NCI-H748 (cell line): ENCODE results near the gene HRAS.
A peak's percentile ranks its signal among the peaks of the same experiment; 100 is the strongest.

Experiments used
- DNase-seq: peaks from one replicate; lab custom pipeline; 2025; ENCODE audit not compliant: unreplicated experiment; lab: John Stamatoyannopoulos, UW

HRAS gene

DNA sequence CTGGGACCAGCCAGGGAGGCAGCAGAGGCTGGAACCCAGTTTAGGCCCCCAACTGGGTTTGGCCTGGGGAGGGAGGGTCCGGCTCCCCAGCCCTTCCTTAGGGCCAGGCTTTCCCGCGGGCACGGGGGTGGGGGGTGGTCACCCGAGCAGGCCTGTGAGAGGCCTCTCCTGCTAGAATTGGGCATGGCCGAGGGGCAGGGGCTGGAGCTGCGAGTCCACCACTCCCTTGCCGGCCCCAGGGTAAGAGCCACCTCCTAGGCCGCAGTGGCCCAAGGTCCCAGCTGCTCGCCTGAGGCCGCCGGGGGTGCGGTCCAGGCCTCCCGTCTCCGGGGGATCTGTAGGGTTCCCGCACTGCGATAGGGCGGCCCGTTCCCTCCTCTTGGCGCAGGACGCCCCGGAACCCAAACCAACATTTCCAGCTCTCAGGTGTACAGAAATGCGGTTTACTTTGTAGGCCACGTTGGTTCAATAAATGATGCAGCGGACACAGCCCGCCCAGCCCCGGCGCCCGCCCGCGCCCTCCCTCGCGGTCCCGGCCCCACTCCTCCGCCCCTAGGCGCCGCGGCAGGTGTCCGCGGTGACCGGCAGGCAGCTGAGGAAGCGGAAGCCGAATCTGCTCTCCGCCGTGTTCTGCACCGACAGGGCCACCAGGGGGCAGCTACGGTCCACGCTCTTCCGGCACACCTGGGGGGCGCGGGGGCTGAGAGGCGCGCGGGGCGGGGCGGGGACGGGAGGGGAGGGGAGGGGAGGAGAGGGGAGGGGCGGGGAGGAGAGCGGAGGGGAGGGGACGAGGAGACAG is 19.3 kb upstream of the HRAS start:
- peak; percentile 88 for DNase-seq

DNA sequence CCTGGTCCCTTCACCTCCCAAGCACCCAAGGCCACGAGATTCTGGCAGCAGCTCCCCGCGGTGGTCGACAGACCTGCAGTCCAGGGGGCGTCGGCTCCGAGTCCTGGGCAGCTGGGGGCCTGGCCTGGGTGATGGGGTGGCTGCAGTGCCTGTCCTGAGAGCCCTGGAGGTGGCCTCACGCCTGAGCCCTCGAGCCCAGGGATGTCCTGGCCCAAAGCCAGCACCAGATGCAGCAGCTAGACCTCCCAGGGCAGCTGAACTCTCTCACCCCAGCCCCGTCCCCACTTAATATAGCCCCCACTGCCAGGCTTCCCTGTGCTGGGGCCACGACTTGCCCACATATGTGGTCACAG is 18.6 kb upstream of the HRAS start:
- no peak for DNase-seq

DNA sequence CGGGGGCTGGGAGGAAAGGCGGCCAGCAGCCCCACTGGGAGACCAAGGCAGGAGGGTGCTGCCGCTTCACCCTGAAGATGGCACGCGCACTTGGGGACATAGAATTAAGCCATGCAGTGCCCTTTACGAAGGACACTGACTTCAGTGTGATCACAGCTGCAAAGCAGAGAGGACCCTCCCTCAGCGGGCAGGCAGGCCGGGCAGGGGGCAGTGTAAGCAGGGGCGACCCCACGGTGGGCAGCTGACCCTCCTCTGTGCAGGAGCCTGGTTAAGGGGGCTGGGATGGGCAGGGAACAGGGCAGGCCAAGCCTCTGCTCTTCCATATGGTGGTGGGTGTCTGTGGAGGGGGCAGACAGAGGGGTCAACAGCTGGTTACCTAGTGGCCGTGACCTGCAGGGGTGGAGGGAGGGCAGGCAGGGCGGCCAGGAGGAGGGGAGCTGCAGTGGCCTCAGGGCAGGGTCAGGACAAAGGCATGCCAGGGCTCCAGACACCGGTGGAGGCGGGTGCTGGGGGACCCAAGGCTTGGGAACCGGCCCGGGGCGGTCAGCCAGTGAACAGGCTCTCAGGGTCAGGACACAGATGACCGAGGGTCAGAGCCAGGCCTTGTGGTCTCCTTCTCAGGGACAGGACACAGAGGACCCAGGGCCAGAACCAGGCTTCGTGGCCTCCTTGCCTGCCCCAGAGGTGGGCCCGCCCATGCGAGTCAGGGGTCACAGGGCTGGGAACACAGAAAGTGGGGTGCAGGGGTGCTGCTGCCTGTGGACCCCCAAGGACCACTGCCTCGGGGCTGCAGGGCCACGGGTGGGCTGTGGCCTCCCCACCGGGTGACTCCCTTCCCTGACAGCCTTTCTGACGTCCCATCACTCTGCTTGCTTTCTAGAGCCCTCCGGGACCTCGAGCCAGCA is 18.0 kb upstream of the HRAS start:
- DNase-seq = no peak

DNA sequence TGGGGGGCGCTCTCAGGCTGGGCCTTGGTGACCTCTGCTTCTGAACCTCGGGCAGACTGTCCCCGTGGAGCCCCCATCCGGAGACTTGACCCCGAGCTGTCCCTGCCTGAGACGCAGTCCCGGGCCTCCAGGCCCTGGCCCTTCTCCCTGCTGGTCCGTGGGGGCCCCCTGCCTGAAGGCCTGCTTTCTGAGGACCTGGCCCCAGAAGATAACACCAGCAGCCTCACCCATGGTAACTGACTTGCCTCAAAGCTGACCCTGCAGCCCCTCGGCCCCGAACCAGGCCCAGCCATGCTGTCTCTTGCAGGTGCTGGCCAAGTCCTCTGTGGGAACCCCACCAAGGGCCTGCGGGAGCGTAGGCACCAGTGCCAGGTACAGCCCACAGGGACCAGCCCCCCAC is 16.2 kb upstream of the HRAS start:
- no peak for DNase-seq

DNA sequence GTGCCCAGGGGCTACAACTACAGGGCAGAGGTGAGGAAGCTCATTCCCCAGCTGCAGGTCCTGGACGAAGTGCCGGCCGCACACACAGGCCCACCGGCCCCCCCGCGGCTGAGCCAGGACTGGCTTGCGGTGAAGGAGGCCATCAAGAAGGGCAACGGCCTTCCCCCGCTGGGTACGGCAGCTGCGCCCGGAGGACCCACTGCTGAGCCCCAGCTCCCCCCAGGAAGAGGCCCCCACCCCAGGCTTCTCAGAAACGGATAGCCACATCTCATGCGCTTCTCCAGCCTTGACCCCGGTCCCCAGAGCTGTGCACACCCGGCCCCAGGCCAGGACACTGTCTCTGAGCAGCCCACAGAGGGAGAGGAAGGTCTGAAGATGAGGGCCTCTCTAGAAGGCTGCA is 15.8 kb upstream of the HRAS start:
- no peak for DNase-seq

DNA sequence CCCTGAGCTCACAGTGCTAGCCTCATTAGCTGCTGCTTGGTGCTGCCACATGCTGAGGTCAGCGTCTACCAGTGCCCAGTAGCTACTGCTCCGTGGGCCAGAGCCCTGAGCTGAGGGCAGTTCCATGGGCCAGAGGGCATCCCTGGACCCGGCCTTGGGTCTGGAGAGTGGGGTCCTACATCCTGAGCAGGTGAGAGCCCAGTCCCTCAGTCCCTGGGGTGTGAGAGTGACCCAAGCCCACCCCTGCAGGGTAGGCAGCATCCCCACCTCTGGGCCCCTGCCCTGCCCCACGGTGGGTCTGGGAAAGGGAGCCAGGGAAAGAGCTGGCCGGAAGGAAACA is 15.3 kb upstream of the HRAS start:
- no peak for DNase-seq

DNA sequence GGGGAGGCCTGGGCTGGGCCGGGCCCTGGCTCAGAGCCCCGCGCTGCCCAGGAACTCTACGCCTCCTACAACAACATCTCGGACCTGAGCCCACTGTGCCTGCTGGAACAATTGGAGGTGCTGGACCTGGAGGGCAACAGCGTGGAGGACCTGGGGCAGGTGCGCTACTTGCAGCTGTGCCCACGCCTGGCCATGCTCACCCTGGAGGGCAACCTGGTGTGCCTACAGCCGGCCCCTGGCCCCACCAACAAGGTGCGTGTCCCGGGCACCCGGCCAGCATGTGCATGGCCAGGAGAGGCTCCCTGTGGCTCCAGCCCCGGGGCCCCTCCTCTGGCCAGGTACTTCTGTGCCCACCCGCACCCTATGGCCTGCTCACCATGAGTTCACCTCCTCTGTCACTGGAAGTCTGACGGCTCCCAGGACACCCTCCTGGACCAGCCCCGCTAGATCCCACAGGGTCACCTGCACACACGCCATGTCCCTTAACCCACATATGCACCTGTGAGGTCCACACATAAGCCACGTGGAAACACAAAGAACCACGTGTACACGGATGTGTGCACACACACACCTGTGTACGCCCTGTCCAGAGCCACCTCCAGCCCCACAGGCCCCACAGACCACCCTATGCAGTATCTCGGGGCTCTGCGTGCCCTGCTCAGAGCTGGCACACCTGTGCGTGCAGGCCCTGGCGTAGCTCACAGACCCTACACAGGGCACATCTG is 14.8 kb upstream of the HRAS start:
- DNase-seq = no peak

DNA sequence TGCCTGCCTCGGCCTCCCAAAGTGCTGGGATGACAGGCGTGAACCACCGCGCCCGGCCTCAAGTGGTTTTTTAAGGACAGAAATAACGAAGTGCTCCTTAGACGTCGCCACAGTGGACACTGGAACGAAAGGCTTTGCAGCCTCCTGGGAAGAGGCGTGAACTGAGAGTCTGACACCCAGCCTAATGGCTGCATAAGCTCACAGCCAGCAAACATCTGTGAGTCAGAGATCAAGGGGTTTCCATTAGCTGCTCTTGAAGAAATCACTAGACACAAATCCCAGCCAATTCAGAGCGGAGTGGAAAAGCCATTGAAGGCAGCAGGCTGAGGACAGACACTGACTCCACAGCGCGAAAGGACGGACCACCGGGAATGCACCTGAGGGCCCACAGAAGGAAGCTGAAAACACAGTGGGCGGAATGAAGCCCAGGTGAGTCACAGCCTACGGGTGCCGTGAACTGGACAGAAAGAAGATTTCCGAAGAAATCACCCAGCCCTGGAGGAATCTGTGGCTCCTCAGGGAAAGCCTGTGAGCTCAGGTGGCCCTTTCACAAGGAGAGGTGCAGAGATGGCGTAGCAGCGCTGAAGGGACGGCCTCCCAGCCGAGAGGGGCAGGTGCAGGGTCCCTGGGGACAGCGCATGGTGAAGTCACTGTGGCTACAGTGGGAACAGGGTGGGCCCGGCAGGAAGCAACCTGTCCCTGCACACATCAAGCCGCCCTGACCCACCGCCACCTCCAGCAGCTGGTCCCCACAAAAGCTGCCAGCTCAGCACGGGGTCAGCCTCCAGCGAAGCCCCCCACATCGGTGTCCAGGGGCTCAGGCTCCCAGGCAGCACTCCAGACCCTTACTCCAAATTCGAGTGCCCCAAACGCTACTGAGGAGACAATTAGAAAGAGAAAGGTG is 13.6 kb upstream of the HRAS start:
- DNase-seq = no peak

DNA sequence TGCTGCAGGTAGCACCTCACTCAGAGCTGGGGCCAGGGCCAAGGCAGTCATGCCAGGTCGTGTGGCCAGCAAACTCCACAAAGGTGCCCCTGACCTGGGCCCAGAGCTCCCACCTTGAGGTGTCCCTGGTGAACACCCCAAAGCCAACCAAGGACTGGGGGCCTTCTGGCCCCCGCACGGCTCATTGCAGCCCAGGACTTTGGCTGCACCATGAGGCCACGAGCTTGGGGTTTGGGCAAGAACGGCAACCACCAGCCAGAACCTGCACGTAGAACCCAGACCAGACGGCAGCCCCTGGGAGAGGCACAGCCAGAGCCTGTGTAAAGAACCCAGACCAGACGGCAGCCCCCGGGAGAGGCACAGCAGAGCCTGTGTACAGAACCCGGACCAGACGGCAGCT is 9.8 kb upstream of the HRAS start:
- no peak for DNase-seq

DNA sequence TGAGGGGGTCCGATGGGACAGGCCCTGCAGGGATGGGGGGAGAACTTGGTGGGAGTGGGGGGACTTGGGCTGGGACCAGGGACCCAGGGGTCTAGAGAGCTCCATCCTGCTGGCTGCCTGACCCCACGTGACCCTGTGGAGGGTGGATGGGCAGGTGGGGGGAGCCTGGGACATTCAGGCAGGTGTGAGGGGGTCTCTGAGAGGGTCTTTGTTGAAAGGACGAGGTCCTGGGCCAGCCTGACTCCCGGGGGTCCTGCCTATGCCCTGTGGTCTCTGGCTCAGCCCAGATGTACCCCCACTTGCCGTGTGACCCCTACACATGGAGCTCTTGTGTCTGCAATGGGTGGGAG is 9.4 kb upstream of the HRAS start:
- no peak for DNase-seq

DNA sequence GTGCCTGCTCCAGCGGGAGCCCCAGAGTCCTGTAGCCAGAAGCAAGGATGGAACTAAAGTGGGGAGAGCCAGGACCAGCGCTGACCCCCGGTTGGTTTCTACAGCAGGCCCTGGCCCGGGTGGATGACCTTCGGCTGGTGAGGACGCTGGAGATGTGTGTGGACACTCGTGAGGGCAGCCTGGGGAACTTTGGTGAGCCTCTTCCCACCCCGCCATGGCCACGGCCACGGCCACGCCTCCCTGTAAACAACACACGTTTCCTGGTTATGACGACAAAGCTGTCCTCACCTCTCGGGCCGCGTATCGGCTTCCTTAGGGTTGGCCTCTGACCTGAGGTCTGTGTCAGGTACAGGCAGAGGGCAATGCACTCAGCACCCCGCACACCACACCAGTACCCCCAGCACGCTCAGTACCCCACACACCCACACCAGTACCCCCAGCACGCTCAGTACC is 6.1 kb upstream of the HRAS start:
- no peak for DNase-seq

DNA sequence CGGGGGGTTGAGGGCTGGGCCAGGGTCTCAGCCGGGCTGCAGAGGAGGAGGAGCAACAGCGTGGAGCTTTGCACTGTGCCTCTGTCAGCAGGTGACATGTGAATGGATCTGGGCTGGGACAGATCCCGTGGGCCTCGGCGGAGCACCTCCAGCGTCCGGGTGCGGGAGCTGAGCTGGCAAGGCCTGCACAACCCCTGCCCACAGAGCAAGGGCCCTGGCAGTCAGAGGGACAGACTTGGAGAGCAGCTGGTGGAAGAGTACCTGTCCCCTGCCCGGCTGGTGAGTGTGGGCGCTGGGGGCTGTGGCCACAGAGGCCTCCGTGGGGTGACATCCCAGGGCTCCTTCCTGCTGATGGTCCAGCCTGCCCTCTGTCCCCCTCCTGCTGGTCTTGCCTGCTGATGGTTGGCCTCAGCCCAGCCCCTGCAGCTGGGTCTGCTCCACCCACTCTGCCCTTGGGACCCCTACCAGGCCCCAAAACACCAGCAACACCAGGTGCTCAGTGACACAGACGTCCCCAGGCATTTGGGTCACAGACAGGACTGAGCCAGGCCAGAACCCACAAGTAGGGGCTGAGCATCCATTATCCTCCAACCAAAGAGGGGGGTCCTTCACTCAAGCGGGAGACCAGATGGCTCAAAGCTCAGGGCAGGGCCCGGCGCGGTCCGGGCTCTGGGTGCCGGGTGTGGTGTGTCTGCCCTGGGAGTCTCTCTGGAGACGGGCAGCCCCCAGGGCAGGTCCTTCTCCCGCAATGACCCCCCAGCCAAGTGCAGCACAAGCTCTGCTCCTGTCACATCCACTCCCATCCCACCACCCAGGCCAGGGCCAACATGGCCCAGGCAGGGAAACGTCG is 5.4 kb upstream of the HRAS start:
- no peak for DNase-seq

DNA sequence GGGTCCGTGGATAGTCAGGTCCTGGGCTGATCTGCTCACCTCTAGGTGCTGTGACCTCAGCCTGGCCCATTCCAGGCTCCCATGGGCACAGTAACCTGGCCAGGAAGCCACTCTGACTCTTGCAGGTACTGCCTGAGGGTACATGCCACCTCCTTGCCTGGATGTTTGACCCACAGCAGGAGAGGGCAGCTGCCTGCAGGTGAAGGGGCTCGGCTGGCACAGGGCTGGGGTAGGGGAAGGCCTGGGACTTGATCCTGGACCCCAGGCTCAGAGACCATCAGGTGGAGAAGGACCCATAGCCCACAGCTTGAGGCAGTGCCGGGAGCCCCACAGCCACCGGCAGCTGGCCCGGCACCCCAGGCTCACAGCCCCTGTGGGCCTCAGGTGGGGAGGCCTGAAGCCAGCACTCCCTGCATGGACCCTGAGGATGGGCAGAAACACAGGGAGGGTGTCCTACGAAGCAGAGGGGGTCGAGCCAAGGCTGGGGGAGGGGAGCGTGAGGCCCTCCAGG is 4.7 kb upstream of the HRAS start:
- DNase-seq = no peak

DNA sequence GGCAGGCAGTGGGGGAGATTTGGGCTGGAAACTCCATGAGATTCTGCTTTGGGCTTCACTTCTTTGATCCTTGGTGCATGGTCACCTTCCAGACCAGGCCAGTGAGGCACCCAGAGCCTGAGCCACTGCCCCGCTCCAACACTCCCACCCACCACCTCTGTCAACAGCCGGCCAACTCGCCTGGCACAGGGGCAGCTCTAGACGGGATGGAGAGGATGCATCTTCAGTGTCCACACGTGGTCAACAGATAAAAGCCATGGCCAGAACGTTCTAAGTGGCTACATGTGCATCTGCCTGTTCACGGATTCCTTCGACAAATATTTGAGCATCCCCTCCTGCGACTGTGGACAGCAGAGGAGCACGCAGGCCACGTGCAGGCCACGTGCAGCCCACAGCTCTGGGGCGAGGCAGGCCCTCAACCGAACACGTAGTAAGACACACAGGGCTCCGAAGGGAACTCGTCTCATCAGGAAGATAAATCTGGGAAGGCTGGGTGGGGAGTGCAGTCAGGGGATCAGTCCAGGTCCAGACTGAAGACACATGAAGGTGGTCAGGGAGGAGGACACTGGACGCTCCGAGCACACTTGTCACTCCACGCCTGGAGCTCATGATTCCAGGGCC is 3.2 kb upstream of the HRAS start:
- no peak for DNase-seq

DNA sequence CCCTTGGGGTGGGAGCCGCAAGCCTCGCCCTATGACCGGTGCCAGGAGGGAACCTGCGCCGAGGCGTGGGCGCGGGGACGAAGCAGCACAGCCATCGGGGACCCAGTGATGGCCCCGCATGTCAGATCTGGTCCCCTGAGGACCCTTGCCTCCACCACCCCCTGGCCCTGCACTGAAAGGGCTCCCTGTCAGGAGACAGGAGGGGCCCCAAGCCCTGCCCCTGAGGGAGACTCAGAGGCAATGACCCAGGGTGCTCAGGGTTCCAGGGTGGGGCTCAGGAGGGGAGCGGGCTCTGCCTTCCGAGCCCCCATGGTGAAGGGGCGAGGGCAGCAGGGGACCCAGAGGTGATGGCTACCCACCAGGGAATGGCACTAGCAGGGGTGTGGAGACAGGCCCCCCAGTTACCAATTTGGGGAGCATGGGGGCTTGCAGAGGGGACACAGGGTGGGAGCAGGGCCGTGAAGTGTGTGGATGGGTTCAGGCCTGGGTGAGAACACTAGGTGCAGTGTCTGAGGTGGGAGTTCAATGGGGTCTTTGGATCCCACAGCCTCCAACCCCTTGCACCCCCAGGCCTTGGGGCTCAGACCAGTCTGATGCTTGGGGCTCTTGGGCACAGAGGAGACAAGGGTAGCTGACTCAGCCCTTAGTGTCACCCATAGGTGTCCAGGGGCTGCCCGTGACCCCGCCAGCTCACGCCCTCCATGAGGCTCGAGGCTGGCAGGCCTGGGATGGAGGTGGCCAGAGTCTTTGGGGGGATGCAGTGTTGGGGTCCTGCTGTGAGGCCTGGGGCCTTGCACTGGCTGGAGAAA is 2.5 kb upstream of the HRAS start:
- DNase-seq = no peak

DNA sequence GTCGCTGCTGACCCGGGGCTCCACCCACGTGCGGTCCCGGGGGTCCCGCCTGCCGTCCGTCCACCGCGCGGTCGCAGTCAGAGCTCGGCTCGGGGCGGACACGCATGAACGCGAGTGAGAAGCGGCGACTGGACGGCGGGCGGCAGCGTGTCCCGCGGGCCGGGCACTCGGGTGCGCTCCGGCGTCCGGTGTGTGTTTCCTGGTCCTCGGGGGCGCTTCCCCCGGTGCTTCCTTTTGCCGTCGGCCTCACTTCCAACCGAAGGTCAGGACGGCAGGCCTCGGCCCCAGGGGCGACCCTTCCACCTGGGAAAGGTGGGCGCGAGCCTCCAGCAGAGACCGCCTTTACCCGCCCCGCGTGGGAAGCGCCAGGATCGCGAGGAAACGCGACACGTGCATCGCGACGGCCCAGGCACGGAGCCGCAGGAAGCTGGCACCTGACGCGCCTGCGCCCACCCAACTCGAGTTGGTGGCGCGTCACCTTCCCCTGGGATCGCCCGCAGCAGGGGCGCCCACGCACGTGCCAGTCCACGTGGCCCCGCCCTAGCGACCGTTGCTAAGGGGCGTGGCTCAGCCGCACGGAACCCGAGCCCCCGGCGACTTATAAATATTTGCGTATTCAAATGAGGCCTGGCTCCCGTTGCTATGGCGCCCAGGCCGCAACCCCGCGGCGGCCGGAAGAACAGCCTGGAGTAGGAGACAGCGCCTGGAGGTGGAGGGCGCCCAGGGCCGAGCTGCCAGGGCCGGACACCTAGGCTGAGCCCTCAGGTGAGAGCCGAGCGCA is 1.7 kb upstream of the HRAS start, which contains the start of gene LRRC56:
TSS of gene LRRC56 (plus strand) at position 687 of the 781 bp plus-strand sequence. CDS start 3,158 bp downstream, outside the sequence.
- peak; percentile 94 for DNase-seq

DNA sequence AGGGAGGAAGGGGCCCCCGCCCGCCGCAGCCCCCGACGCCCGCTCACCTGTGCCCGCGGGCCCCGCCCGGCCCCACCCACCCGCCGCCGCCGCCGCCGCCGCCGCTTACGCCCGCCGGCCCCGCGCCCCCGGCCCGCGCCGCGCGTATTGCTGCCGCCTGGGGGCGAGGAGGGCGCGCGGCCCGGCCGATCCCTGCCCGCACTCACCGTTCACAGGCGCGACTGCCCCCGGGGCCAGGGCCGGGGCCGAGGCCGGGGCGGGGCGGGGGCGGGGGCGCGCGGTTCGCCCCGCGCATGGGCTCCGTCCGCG is 212 bp downstream of the HRAS start:
- no peak for DNase-seq
